HG03280 (cell line): ENCODE data around the gene SCRT2.
"Not testable (repeated sequence)": the region's sequence is repeated elsewhere in the genome, so short reads cannot be mapped to it uniquely, and the experiment has no call there.

Experiments used
- ATAC-seq: cut with Tn5 transposase; IDR thresholded peaks from one replicate; pipeline ENCODE4 v1.9.1; 2021; ENCODE audit warnings: mild to moderate bottlenecking, moderate library complexity; ENCODE audit not compliant: unreplicated experiment

SCRT2 gene

DNA sequence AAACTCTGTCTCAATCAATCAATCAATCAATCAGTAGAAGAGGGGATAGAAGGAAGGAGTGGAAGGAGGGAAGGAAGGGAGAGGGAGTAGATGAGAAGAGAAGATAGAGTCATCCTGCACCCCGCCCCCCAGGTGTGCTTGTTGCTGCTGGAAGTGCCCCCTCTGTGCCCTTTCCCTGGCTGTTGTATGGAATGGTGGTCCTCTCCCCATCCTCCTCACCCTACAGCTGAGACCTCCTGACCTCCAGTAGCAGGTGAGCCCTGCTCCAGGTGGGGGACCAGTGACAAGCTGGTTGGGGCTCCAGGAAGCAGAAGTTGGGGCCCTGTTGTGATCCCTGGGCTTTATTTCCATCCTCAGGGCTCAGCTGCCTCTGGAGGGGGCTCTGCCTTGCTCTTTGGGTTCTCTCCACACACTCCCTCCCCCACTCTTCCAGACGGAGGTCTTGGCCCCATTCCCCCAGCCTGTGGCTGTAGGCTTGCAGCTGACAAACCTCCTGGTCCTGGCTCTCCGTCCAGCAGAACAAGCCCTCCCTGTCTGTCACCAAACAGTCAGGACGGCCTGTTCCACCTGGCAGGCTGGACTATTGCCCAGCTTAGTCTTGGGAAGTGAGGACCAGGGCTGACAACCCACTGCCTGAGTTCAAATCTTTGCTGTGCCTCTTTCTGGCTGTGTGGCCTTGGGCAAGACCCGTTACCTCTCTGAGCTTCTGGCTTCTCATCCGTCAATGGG lies 26.0 kb upstream of the SCRT2 start:
- no peak for ATAC-seq

GRCh38 chr20:699811-700338 lies 24.3 kb upstream of the SCRT2 start:
- ATAC-seq = no peak

DNA sequence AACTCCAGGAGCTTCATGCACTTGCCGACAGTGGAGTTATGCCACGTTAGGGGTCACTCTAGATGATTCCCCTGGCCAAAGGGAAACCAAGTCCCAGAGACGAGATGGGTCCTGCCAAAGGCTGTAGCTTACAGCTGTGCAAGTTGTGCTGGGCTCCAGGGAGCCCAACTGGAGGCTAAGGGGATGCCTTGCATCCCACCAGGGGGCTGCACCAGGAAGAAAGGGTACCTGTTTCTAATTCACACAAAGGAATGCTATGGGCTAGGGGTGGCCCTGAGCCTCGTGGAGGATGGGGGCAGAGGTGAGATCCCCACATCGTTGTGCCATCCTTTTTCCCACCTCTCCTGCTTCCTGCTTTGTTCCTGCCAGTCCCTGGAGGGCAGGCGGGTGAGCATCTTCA lies 23.7 kb upstream of the SCRT2 start:
- no peak for ATAC-seq

GRCh38 chr20:698276-698675 lies 22.7 kb upstream of the SCRT2 start:
- no peak for ATAC-seq

DNA sequence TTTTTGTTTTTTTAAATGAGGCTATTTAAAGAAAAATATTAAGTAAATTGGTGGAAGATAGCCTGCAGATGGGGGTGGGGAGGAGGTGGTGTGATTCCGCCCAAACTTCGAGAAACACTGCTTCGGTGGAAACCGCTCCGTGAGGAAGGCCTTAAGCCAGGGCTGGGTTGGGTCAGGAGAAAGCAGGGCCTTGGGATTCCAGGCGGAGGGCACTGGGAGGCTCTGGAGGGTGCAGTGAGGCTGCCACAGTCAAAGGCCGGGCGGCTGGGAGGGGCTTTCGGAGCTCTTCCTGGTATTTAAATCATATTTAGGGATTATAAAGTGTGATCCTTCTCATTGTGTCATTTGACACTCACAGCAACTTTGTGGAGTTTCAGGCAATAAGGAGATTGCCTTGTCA lies 22.2 kb upstream of the SCRT2 start:
- ATAC-seq = no peak

DNA sequence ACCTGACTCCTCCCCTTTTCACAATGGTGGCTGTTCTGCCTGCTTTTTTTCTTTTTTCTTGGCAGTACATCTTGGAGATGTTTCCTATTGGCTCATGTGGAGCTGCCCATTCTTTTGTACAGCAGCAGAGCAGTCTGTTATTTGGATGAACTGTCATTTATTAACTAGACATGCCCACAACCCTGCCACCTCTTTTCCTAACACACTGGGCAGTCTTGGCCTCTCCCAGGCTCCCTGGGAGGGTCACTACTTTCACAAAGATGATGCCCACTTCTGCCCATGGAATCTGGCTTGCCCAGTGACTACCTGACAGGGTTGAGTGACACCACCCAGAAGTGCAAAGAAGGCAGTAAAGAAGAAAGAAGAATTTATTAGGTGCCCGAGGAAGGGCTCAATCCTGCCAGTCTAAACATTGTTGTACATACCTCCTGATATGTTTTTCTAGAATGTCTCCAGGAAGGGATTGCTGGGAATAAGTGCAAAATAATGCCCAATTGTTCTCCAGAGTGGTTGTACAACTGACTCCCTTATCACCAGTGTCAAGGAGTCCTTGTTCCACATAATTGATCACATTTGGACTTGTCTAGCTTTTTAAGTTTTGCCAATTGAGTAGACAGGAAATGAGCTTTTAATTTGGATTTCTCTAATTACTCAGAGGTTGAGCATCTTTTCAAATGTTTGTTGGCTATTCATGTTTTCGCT lies 19.7 kb upstream of the SCRT2 start:
- no peak for ATAC-seq

DNA sequence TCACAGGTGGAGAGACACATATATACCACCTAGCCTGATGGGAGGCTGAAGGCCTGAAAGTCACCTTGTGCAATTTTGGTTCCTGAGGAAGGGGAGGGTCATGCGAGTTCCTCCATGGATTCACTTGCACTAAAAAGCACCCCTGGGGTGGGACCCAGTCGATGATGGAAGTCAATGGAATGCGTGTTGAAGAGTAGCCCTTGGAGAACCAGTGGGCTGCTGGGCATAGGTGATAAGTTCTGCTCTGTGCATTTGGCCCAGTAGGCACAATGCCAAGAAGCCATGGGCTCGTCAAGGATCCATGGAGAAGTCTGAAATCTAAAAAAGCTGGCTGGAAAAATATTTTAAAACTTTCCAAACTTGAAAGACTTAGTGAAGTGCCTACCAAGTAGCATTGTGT lies 18.9 kb upstream of the SCRT2 start:
- ATAC-seq = no peak

DNA sequence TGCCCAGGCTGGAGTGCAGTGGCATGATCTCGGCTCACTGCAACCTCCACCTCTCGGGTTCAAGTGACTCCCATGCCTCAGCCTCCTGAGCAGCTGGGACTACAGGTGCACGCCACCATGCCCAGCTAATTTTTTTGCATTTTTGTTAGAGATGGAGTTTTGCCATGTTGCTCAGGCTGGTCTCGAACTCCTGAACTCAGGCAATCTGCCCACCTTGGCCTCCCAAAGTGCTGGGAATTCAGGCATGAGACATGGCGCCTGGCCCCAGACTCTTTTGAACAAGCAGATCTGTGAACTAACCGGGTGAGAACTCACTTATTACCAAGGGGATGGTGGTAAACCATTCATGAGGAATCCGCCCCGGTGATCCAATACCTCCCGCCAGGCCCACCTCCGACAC lies 18.2 kb upstream of the SCRT2 start:
- not testable (repeated sequence) for ATAC-seq

GRCh38 chr20:692044-692443 lies 16.4 kb upstream of the SCRT2 start:
- no peak for ATAC-seq

GRCh38 chr20:689947-690346 lies 14.3 kb upstream of the SCRT2 start:
- no peak for ATAC-seq

- ATAC-seq = no peak
Observed at GRCh38 chr20:689348-689747, 13.7 kb upstream of the SCRT2 start.

DNA sequence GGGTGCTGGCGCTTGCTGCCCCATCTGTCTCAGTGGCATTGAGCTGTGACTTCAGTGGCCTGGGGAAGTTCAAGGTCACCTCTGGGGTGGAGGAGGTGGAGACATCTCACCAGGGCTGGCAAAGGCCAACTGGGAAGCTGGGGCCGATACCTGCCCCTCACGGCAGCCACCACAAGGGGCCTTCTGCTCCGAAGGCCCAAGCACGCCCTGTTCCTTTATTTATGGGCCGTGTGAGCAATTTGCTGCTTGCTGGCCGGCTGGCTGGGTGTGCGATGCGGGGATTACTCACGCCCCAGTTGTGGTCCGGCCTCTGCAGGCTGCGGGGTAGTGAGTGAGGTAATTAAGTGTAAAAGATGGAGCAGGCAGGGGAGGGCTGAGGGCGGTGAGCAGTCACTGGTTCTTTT lies 13.2 kb upstream of the SCRT2 start:
- no peak for ATAC-seq

- no peak for ATAC-seq
Observed at GRCh38 chr20:687468-688203, 12.0 kb upstream of the SCRT2 start.

DNA sequence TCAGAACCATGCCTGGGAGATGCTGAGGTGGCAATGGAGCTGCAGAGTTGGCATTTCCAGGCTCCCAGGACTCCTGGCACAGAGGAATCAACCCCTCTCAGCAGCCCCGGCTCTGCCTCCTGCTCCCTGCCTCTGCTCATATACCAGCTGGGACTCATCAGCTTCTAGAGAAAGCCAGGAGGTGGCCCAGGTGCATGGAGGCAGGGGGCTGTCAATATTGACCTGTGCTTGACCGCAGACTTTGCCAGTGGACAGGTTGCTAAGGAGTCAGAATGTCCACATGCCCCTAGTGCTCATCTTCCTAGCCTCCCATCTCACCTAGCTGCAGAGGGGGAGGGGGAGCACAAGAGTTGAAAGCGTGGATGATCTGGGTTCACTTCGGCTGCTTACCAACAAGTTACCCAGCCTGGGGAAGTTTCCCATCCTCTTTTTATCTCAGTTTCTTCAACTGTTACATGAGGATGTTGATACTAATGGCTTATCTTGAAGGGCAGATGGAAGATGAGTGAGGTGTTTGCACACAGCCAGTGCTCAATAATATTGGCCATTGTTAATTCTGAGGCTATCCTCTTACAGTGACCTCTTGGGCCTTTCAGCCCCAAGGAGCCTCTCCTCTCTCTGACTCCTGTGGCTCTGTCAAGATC lies 9.2 kb upstream of the SCRT2 start:
- no peak for ATAC-seq

DNA sequence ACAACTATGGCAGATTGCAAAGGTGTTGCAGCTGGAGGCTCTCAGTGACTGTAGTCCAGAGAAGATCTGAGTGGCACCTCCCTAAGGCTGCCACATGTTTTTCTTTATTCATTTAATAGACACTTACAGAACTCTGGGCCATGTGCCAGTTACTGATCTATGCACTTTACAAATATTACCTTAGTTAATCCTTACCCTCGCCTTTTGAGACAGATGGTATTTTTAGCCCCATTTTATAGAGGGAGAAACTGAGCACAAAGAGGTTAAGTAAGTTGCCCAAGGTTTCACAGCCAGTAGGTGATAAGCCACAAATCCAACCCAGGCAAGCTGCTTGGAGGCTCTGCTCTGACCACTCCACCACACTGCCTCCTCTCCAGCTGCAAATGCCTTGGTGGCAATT lies 6.5 kb upstream of the SCRT2 start:
- ATAC-seq = no peak

DNA sequence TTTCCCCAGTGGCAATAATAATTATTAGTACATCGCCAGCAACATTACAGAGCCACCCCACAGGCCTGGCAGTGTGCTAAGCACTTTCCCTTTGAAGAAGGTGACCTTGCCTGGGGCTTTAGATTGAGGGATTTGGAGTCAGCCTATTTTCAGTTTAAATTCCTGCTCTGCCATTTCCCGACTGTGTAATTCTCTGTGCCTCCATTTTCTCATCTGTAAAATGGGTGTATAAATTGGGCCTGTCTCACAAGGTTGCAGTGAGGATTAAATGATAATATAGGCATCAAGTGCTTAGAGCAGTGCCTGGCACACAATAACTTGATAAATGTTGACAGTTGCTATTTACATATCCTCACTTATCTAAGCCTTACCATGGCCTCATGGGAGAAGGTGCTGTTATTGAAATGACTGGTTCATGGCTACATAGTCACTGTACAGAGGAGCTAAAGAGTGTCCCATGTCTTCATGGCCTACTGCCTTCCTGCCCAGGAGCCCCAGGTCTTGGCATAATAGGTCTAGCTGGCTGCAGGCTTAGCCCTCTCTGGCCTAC lies 5.1 kb upstream of the SCRT2 start:
- ATAC-seq = no peak

- no peak for ATAC-seq
Observed at GRCh38 chr20:677957-678356, 2.4 kb upstream of the SCRT2 start.

GRCh38 chr20:676967-677366 lies 1.4 kb upstream of the SCRT2 start:
- ATAC-seq = no peak

DNA sequence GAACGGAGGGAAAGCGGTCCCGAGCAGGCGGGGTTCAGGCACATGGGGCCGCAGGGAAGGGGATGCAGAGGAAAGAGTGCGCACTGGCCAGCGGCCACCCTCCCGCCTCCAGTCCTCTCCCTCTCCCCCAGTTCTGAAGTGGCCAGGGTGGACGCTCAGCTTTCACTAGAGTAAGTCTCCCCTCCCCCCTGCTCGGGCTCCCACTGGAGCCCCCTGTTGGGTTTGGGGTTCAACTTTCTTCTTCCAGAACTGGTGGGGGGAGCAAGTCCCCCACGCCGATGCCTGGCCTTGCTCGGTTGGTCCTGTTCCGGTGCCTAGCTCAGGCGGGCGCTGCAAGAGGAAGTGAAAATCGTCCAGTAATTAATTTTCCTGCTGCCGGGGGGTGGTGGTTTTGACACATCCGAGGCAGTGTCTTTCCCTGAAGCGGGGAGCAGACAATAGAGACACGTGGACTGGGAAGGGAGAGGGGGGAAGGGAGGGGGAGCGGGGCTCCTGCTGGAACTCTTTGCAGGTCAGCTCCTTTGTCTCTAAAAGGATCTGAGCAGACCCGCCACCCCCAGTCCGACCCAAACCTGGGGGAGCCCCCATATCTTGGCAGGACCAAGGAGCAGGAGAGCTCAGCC lies 824 bp upstream of the SCRT2 start:
- ATAC-seq = no peak

GRCh38 chr20:675033-675452 lies 559 bp downstream of the SCRT2 start:
- no peak for ATAC-seq

- no peak for ATAC-seq
Observed at GRCh38 chr20:673603-674001, 2.0 kb downstream of the SCRT2 start.
